GM19468 (cell line): ENCODE data around the gene SHISAL2B.
"Not testable (repeated sequence)": the region's sequence is repeated elsewhere in the genome, so short reads cannot be mapped to it uniquely, and the experiment has no call there.

Experiments used
- ATAC-seq: cut with Tn5 transposase; IDR thresholded peaks from one replicate; pipeline ENCODE4 v1.9.1; 2021; ENCODE audit warnings: mild to moderate bottlenecking, moderate library complexity, moderate number of reproducible peaks; ENCODE audit not compliant: unreplicated experiment; ENCODE audit errors: extremely low read depth

Gene SHISAL2B

DNA sequence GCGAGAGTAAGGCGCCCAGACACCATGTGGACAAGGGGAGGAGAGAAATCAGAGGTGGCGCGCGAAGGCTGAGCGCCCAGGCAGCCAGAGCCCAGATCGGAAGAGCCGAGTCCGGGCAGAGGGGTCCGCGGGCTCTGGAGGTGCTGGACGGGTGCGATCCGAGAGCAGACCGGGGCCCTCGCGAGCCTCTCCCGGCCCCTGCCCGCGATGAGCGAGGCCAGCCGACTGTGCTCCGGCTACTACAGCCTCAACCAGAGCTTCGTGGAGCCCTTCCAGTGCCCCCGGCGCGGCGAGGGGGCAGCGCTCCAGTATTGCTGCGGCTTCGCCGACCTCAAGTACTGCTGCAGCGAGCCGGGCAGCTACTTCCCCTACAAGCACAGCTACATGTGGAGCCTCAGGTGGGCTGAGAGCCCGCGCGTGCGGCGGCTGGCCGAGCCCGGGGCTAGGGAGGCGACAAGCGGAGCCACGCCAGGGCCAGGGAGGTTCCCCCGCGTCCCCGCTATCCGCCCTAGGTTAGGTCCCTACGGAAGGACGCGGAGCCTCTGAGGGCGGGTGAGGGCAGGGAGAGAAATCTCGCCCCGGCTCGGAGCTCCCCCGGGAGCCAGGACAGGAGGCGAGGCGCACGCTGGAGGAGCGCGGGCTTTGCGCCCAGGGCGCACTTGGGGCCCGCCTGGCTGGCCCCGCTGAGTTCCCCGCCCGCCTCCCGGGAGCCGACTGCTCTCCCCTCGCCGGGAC lies at the start of gene SHISAL2B:
SHISAL2B (plus strand) TSS at position 87 of the 735 bp plus-strand sequence; CDS start at position 208, 121 bp downstream.
- no peak for ATAC-seq

DNA sequence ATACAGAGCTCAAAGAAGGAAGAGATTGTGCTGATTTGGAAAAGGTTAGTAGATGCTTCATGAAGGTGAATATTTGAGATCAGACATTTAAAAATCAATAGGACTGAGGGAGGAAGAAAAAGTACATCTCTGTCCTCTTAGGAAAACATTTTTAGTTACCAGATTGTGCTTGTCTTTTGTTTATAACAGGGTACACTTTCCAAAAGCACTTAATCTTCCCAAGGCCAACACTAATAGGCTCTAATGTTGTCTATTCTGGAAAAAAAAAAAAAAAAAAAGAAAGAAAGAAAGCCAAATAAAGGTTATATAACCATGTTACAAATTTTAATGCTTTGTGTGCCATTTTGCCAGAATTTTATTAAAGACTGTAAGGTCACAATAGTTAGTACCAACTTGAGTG lies 45.5 kb upstream of the SHISAL2B start:
- no peak for ATAC-seq

DNA sequence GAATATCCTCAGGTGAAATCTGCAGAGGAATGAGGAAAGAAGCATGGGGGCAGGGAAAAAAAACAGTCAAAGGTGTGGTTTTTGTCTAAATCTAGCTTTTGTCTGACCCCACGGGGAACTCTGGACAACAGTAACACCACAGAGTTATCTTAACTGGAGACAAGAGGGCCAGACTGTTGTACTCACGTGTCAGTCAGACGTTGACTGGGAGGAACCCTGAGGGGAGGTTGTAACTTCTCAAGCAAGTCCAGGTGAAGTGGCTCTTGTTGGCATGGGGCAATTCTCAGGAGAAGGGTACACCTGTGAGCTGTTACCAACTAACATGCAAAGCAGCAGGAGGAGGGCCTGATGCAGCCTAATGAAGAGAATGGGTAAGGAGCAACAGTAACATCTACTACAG lies 44.1 kb upstream of the SHISAL2B start:
- no peak for ATAC-seq

DNA sequence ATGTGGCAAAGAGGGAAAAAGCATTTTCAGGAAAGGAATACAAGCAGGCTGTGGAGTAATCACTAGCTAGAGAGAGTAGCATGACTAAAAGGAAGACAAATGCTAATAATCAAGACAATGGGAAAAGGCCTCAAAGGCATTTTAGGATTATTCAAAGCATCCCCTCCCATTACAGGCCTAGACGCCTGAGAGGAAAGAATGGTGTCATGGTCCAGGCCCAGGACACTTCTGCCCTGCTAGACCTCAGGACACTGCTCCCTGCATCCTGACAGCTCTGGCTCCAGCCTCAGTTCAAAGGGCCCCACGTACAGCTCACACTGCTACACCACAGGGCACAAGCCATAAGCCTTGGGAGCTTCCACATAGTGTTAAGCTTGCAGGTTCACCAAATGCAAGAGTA lies 40.8 kb upstream of the SHISAL2B start:
- no peak for ATAC-seq

DNA sequence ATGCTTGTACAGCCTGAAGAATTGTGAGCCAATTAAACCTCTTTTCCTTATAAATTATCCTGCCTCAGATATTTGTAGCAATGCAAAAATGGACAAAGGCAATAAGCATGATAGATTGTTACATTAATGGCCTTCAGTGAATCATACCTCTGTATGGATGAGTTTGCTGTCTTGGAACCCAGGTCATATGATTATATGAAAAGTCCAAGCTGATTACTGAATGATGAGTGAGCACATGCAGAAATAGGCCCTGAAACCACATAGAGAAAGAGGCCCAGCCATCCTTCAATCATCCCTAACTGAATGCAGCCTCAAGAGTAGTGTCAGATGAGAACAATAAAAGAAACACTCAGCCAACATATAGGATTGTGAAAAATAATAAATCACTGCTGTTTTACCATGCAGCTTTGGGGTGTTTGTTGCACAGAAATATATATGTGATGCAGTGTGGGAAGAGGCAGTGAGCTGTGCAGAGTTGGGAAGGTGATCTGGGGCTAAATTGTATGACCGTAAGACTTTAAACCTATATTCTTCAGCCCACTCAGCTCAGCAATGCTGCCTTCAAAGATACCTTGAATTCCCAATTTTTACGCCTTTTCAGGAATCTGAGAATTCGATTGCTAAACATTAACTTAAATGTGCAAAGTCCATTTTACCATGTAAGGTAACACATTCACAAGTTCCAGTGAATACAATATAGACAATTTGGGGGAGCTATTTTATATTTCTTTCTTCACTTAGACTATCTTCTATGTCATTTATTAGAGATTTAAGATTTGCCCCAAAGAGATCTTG lies 36.3 kb upstream of the SHISAL2B start:
- ATAC-seq: no peak

DNA sequence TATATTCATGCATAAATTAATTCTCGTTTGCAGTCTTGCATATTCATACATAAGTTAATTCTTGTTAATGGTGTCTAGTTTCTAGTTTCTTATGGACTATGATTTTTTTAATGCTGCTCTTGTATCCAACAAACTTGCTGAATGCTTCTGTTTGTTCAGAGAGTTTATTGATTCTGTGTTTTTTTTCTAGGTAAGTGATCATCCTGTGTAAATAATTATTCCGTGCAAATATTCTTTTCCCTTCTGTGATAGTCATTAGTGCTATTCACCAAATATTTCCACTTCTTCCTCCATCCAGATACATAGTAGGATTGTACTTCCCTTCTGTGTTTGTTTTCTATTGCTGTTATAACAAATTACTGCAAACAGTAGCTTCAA lies 35.8 kb upstream of the SHISAL2B start:
- no peak for ATAC-seq

DNA sequence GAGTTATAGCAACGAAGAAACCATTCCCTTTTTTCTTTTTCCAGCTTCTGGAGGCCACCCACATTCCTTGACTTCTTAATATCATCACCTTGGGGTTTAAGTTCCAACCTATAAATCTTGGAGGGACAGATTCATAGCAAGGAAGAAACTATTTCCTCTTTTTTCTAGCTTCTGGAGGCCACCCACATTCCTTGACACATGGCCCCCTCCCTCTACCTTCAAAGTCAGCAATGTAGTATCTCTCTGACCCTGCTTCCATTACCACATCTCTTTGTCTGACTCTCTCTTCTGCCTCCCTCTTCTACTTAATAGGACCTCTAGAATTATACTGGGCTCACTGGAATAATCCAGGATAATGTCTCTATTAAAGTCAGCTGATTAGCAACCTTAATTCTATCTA lies 34.7 kb upstream of the SHISAL2B start:
- no peak for ATAC-seq

DNA sequence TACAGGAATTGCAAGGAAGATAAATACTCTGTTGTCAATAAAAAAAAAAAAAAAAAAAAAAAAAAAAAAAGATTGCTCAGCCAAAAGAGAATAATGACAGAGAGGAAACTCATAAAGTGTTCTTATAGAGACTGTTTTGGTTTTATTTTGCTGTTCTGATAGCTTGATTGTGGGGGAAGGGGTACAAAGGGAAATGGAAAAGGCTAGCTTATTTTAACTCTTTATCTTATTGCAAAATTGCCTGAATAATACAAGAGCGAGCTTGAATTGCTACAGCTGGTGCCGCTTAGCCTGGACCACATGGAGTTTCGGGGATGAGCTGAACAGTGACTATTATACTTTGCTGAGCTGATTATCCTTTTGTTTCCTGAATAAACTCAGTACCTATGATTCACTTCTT lies 31.0 kb upstream of the SHISAL2B start:
- no peak for ATAC-seq

DNA sequence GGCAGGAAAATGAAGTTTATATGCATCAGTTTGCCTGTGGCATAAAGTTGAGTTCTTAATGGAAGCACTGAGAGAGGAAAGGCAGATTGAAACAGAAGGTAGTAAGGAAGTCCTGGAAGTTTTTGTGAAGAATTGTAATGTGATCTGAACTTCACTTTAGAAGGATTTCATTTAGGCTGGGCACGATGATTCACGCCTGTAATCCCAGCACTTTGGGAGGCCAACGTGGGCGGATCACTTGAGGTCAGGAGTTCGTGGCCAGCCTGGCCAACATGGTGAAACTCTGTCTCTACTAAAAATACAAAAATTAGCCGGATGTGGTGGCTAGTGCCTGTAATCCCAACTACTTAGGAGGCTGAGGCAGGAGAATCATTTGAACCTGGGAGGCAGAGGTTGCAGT lies 27.1 kb upstream of the SHISAL2B start:
- not testable (repeated sequence) for ATAC-seq

DNA sequence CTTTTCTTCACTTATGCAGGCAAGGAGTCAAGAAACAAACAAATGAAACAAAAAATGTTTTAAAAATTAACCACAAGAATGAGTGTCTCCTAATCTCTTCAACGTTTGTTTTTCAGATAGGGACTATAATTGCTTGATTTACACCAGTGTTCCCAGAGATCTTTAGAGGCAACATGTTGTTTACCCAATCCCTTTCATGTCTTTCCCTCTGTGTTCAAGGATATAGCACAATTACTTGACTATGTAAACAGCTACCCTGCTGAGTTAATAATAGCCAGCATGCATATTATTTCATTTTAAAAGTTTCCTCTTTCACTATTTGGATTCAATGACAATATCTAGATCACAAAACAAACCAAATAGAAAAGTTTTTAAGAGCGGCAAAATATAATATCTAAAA lies 25.1 kb upstream of the SHISAL2B start:
- no peak for ATAC-seq

DNA sequence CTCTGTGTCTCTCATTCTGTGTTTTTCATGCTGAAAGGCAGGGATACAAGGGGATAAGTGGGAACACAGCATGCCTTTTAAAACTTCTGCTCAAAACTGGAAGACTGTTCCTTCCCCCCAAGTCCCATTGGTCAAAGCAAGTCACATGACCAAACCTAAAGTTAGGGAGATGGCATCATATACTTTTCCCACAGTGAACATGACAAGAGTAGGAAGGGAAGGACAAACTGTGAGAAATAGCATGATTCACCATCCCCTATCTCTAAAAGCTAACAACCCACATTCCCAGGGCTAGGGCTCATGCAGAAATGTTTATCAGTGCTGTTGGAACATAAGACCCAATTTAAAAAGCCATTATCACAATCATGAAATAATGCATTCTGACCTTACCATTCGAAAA lies 24.2 kb upstream of the SHISAL2B start:
- ATAC-seq: no peak

DNA sequence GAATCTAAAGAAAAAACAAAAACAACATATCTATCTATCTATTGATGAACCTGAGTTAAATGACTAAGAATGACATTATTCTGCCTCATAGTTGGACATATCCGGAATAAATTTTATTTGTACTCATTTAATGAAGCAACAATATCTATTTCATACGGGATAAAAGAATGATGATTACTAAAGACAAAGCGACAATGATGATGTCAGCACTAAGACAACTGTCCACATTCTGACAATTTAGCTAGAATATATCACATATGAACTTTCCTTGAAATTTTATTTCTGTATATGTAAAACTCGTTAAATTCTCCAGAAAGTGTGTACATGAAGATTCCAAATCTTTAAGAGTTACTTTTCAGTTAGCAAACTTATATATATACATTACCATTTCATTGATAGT lies 23.2 kb upstream of the SHISAL2B start:
- no peak for ATAC-seq

DNA sequence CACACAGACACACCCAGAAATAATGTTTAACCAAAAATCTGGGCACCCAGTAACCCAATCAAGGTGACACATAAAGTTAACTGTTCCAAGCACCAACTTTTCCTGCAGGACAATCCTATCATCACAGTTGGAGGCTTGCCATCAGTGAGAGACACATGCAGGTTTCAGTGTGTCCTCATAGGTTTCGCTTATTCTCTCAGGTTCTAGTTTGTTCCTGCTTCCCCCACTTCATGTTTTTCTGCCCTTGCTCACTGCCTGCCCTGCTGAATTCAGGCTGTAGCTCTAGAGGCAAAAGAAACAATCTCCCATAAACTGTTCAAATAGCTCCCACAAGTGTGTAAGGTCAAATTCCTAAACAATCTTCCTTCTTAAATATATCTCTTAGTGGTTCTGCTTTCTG lies 20.0 kb upstream of the SHISAL2B start:
- no peak for ATAC-seq

DNA sequence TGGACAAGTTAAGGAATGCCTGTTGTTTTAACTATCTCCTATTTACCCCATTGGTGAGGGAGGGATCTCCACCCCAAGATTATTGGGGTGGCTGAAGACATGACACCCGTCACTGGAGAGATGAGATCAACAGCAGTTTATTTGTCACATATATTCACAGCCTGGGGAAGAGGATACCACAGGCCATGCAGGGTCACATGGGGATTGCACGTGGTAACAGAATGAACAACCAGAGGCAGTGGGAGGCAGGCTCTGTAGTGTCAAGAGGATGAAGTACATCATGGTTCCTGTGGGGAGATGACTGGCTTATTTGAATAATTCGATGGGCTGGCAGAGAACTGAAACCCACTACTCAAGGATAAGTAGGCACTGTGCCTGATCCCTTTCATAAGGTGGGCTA lies 18.6 kb upstream of the SHISAL2B start:
- no peak for ATAC-seq

DNA sequence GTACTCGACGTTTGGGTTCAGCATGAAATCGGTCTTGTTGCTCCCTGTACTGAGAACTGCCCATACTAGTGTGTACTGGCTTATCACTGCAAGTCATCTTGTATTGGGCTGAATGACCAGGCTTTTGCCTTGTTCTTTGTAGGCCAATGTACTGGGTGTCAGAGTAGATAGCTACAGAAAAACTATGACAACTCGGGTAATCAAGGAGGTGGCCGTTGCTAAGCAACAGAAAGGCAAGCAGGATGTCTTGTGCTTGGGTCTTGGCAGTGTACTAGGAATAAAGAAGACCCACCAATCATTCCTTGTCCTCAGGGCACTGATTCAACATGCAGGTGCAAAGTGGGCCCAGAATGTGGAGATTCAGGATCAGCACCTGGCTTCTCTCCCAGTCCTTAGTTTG lies 11.9 kb upstream of the SHISAL2B start:
- no peak for ATAC-seq

DNA sequence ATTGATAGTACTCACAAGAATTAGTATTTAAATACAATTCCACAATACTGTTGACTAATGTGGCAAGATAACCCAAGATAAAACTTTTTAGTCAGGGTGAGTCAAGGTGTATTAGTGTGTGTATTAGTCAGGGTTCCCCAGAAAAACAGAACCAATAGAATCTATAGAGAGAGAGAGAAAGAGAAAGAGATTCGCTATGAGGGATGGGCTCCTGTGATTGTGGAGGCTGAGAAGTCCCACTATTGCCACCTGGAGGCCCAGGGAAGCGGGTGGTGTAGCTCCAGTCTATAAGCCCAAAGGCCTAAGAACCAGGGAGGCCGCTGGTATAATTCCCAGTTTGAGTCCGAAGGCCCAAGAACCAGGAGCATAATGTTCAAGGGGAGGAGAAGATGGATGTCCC lies 10.0 kb upstream of the SHISAL2B start:
- ATAC-seq: no peak

DNA sequence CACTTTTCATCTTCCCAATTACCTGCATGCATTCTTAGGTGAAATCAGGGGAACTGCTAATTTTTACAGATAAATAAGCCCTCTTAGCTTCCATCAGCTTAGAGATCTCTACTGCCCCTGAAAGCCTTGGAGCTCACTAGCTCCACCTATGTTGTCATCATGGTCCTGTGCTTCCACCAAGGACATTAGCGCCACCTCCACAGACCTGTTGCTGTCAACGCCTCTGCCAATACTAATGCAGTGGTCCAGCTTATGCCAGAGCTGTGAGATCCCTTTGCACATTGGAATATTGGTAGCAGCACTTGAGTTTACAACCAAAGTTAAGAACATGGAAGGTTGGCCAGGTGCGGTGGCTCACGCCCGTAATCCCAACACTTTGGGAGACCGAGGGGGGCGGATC lies 7.7 kb upstream of the SHISAL2B start:
- ATAC-seq: no peak

DNA sequence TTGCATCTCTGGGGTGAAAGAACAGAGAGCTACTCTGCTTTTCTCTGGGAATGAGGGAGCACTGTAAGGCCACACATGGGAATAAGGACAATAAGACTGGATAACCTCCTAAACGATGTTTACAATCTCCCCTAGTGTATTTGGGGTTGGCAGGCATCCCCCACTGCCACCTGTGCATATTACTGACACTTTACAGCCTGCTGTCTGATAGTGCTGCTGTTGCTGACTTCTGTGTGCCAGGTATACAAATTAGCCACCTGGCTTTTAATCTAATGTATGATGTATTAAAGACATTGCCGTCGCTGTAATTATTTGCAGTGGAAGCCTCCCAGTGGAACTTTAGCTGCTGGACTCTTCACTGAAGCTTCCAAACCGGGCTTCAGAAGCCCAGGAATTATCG lies 4.4 kb upstream of the SHISAL2B start:
- no peak for ATAC-seq

DNA sequence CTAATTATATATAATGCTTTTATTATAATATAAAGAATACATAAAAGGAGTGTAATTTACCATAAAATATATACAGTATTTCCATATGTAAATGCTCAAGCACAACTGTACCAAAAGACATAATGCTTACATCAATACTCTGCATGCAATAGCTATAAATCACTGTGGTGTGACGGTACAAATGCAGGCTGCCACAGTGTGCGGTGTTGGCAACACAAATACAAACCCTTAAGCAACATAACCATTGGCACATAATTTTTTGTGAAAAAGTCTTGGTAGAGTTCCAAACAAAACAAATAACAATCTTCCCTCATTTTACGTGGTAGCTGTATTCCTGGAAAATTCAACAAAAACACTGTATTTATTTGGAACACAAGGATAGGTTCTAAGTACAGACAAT lies 1.9 kb upstream of the SHISAL2B start:
- ATAC-seq: no peak

DNA sequence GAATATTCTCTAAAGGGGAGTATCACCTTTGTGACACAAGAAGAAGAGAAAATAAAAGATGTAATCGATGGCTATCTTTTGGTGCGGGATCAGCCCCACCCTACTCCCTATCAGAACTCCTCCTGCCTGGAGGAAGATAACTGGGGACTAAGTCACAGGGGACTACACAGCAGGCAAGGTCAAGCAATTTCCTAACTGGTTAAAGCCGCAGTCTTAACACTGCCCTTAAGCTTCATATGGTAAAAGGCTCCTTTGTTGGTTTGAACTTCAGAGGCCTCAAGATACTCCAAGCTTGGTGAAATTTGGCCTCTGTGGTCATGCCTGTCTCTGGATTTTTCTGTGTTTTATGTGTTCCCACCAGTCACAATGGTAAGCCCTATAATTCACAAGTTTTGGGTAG lies 1.3 kb upstream of the SHISAL2B start:
- ATAC-seq: no peak

DNA sequence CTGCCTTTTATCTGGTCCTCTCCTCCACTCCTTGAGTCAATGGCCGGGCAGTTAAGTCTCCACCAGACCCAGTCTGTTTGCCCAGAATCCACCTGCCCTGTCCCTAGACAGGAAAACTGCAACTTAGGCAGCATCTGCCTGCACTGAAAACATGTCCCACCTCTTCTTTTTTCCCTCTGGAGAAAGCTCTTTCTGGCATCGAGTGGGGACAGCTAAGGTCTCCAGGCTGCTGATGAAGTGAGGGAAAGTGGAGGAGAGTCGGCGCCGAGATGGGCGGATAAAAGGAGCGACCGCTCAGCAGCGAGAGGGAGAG lies 243 bp upstream of the SHISAL2B start:
- no peak for ATAC-seq

DNA sequence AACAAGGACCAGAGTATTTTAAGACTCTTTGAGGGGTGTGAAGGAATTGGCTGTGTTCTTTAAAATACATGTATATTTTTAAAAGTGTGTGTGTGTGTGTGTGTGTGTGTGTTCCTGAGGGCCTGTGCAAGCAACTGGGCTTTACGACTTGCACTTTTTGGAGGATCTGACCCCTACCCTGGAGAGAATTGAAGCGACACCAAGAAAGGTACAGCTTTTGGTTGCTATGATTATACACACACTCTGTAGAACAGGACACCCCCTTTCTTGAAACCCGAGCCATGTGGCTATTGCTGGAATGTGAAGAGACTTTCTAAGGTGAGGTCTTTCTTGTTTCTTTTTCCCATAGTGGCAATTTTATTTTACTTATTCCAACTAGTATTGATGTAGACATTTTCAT lies 988 bp downstream of the SHISAL2B start:
- no peak for ATAC-seq
